Loucy (cell line): ENCODE measurements around the gene GTF3C4.

Experiments
- EZH2phosphoT487 ChIP-seq: fragments of 200-600 bp; IDR thresholded peaks from 2 replicates; pipeline ENCODE4 v1.6.1; 2018; ENCODE audit warnings: antibody characterized with exemption, mild to moderate bottlenecking, moderate library complexity, borderline replicate concordance
- TF ChIP-seq, protein P1 (sequence below): fragments of 200-600 bp; sonication (generic); conservative IDR thresholded peaks from 2 replicates; pipeline ENCODE4 v1.5.1; 2014; ENCODE audit warnings: mild to moderate bottlenecking, antibody characterized with exemption, low read length

DNA sequence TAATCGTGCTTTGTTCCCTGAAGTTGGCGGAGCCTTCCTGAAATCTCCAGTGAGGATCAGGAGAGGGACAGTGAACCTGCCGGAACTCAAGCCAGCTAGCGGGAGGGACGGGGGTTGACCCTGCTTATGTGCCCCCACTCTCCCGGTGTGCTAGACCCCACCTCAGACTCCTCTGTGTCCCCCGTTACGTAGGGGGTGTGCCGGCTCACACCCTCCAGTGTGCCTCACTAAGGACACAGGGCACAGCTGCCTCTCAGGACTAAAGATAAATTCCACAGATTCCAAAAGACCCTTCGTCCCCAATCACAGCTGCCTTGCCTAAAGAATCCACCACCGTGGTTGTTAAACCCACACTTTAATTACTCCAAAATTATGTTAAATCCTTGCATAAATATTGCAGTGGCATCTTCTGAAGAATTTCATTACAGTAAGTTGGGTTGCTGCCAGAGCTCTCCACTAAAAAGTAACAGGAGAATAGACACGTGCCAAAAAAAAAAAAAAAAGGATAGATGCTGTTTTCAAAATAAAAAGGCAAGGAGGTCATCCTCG, 73.7 kb downstream of the GTF3C4 start:
- TF ChIP-seq, protein P1, sequence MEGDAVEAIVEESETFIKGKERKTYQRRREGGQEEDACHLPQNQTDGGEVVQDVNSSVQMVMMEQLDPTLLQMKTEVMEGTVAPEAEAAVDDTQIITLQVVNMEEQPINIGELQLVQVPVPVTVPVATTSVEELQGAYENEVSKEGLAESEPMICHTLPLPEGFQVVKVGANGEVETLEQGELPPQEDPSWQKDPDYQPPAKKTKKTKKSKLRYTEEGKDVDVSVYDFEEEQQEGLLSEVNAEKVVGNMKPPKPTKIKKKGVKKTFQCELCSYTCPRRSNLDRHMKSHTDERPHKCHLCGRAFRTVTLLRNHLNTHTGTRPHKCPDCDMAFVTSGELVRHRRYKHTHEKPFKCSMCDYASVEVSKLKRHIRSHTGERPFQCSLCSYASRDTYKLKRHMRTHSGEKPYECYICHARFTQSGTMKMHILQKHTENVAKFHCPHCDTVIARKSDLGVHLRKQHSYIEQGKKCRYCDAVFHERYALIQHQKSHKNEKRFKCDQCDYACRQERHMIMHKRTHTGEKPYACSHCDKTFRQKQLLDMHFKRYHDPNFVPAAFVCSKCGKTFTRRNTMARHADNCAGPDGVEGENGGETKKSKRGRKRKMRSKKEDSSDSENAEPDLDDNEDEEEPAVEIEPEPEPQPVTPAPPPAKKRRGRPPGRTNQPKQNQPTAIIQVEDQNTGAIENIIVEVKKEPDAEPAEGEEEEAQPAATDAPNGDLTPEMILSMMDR, result no peak
- TF ChIP-seq EZH2phosphoT487, result no peak
